GM19035 (cell line): ENCODE data around the gene PPP2R3B.
"Not testable (repeated sequence)": the region's sequence is repeated elsewhere in the genome, so short reads cannot be mapped to it uniquely, and the experiment has no call there.

Source experiments
- ATAC-seq: cut with Tn5 transposase; IDR thresholded peaks from one replicate; pipeline ENCODE4 v1.9.1; 2021; ENCODE audit not compliant: unreplicated experiment

PPP2R3B gene

GRCh38 chrX:307261-308111 lies 79.2 kb downstream of the PPP2R3B start:
- no peak for ATAC-seq

DNA sequence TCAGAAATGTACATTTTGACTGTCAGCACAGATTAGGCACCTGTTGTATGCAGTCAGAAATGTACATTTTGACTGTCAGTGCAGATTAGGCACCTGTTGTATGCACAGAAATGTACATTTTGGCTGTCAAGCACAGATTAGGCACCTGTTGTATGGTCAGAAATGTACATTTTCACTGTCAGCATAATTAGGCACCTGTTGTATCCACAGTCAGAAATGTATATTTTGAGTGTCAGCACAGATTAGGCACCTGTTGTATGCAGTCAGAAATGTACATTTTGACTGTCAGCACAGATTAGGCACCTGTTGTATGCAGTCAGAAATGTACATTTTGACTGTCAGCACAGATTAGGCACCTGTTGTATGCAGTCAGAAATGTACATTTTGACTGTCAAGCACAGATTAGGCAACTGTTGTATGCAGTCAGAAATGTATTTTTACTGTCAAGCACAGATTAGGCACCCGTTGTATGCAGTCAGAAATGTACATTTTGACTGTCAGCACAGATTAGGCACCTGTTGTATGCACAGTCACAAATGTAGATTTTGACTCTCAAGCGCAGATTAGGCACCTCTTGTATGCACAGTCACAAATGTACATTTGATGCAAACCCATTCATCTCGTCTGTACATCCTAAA lies 80.0 kb downstream of the PPP2R3B start:
- ATAC-seq, result not testable (repeated sequence)

- not testable (repeated sequence) for ATAC-seq
These were observed 80.7 kb downstream of the PPP2R3B start for GRCh38 chrX:305781-306613.

DNA sequence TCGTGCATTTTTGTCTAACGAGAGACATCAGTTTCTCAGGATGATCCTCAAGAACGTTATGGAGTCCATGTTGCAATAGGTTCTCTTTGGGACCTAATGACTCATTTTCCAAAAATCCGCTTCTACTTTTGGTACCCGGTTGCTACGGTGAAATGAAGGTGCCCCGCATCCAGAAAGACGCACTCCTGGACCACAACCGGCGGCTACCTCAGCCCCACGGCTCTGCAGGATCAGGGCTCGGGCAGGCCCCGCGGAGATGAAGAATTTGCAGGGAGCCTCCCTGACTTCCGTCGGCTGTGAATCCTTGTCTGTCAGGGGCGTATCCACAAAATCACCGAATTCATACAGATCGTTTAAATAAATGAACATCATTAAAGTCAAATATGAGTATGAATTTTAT lies 83.7 kb downstream of the PPP2R3B start:
- no peak for ATAC-seq

- ATAC-seq, result no peak
These were observed 86.4 kb downstream of the PPP2R3B start for GRCh38 chrX:300334-300733.

DNA sequence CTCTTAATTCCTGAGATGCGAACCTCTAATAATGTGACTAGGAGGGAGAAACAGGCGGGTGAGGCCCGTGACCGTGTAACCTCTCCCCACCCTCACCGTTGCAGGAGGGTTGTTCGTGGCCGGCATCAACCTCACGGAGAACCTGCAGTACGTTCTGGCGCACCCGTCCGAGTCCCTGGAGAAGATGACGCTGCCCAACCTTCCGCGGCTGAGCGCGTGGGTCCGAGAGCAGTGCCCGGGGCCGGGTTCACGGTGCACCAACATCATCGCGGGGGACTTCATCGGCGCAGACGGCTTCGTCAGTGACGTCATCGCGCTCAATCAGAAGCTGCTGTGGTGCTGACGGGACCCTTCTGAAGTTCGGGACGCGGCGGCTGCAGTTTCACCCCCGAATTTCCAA lies 87.7 kb downstream of the PPP2R3B start:
- no peak for ATAC-seq

DNA sequence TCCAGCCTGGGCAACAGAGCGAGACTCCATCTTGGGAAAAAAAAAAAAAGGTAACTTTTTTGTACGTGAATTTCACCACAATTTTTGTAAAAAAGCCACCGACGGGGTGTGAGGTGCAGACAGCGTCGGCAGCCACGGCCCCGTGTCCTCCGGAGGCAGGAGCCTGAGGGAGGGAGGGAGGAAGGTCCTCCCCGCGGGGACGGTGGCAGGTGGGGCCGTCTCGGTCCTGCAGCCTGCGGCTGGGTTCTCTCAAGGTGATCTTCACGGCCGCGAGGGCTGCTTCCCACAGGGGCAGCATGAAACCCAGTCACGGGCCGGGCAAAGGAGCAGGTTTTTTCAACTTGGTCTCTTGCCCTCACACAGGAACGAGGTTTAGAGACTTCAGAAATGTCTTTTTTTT lies 91.6 kb downstream of the PPP2R3B start:
- ATAC-seq, result no peak

DNA sequence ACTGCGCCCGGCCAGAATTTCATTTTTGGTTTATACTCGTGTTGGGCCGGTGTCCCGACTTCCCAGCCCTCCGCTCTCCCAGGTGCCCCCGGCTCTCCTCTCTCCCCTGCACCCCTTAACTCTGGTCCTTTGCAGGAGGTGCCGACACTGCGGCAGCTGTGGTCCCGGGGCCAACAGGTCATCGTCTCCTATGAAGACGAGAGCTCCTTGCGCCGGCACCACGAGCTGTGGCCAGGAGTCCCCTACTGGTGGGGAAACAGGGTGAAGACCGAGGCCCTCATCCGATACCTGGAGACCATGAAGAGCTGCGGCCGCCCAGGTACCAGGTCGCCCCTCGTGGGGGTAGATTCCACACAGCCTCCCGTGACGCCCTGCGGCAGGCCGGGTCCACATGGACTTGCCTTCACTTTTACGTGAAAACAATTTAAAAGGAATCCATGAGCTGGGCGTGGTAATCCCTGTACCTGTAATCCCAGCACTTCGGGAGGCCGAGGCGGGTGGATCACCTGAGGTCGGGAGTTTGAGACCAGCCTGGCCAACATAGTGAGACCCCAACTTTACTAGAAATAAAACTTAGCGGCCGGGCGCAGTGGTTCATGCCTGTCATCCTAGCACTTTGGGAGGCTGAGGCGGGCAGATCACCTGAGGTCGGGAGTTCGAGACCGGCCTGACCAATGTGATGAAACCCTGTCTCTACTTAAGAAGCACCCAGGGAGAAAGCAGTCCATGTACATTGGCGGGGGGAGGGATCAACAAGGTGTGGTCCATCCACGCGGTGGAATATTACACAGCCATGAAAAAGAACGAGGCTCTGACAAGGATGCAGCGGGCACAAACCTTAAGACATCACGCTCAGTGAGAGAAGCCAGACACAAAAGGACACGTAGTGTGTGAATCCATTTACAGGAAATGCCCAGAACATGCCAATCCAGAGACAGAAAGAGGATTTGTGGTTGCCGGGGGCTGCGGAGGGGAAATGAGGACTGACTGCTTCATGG lies 93.5 kb downstream of the PPP2R3B start:
- no peak for ATAC-seq

DNA sequence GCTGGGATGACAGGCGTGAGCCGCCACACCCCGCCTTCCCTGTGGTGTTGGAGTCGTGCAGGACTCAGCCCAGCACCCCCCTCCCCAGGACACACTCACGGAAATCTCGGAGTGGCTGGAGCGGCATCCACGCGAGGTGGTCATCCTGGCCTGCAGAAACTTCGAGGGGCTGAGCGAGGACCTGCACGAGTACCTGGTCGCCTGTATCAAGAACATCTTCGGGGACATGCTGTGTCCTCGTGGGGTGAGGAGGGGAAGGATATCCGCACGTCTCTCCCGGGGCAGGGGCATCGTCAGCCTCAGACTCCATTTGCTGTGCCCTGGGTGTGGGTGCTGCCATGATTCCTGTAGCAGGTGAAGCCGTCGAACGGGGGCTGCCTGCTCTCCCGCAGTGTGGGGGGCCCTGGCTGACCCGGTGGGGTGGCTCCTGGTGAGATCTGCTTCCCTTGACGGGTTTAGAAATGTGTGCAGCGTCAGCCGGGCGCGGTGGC lies 95.3 kb downstream of the PPP2R3B start:
- ATAC-seq, result no peak

GRCh38 chrX:290476-291166 lies 96.1 kb downstream of the PPP2R3B start:
- ATAC-seq, result no peak

GRCh38 chrX:288561-288991 lies 98.1 kb downstream of the PPP2R3B start:
- no peak for ATAC-seq

- ATAC-seq, result no peak
These were observed 99.0 kb downstream of the PPP2R3B start for GRCh38 chrX:287670-288069.

- ATAC-seq, result no peak
These were observed 101.5 kb downstream of the PPP2R3B start for GRCh38 chrX:285076-285677.
